Smooth muscle cell of the brain vasculature (primary cell): Measurements from ENCODE around the gene DNAH7.

ENCODE experiments used
- DNase-seq: peaks from one replicate; pipeline ENCODE4 v3.0.0-alpha.2; 2012; ENCODE audit warnings: low read depth, low spot score

Gene DNAH7

GRCh38 chr2:196077821-196078220 is 9.2 kb upstream of the DNAH7 start:
- DNase-seq, result no peak

DNA sequence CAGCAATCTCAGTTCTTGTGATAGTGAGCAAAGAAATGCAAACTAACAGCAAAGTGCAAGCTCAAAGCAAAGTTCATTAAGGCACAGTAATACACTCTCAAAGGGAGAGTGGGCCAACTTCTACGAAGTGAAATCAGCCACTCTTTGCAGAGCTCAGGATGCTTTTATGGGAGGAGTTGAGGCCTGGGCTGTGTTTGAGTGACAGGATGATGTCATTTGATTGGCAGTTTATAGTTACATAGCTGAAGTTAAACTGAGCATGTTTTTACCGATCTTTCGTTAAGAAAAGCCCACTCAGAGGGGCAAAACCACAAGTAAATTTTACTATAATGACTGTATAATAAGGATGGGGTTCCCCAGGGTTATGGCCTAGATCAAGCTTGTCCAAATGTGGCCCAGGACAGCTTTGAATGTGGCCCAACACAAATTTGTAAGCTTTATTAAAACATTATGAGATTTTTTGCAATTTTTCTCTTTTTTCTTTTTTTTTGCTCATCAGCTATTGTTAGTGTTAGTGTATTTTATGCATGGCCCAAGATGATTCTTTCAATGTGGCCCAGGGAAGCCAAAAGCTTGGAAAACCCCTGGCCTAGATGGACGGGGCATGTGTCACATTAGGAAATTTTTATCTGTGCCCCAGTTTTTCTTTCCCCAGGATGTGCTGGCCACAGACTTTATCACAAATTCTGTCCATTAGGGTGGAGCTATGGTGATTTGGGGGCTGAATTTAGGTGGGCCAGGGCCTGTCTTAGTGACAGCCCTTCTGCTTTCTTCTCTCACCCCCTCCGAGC is 8.3 kb upstream of the DNAH7 start:
- no peak for DNase-seq

- DNase-seq, result no peak
These were observed 6.6 kb upstream of the DNAH7 start for GRCh38 chr2:196075196-196075595.

DNA sequence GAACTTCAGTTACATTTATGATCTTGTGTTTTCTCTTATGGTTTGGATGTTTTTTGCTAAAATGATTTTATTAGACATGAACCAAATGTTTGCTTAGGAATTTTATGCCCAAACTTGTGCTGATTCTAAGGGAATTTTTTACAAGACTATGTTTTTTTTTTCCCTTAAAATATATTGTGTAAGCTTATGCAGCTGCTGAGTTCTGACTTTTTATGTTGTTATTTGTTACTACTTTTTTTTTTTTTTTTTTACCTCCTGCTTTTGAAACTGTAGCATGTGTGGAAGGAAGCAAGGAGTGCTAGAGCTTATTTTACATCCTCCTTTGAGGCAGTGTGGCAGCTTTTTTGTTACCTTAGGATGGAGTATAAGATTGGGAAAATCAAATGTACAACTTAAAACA is 6.0 kb upstream of the DNAH7 start:
- no peak for DNase-seq

GRCh38 chr2:196073521-196073920 is 4.9 kb upstream of the DNAH7 start:
- DNase-seq, result no peak

DNA sequence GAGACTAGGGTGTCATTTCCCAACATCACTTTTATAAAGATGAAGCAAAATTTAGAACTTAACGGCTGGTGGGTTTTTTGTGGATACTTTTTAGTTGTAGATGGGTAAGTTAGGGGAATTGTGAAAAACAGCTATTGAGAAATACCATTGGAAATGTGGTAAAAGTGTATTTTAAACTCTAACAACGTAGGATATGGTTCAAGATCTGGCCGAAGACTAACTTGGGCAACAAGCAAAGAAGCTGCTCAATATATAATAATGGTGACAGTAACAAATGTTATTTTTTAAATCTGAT is 1.6 kb downstream of the DNAH7 start:
- no peak for DNase-seq

DNA sequence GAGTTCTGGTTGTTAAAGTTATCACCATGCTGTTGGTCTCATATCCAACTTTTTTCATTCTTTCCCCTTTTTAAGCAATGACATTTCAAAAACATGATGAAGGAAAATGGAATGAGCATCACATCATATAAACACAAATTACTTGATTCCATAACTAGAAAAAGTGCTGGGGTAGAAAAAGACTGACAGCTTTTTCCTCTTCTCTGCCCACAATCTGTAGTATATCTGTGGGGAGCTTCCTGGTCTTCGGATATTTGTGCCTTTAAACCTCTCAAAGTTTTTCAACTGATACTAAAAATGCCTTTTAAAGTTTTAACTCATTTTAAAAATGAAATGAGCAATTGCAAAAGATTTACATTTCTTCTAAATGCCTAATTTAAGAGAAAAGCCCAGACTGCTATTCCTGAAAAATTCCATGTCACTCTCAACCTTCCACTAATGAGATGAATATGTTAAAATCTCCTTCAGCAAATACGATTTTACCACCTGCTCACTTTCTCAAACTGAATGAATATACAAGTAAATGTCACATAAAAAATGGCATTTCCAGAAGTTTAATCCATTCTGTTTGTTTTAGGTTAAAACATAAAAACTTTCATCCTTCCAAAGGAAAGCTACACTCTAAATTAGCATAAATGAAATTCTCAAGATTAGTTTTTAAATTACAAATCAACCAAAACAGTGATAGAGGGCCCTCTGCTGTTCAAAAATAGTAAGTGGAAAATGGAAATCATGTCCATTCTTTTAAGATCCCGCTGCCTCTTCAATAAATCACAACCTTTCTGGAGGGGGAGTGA is 2.1 kb downstream of the DNAH7 start:
- no peak for DNase-seq

DNA sequence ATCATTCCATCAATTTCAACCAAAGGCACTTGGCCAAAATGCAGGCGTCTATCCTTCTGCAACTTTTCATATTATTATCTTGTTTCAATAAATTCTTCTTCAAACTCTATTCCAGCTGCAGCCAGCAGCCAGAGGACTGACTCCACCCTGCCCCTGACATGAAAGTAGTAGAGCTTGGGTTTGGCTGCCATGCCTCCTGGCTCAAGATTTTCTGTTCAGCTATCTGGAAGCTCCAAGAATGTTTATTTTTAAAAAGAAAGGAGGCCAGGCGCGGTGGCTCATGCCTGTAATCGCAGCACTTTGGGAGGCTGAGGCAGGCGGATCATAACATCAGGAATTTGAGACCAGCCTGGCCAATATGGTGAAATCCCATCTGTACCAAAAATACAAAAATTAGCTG is 4.9 kb downstream of the DNAH7 start:
- no peak for DNase-seq

DNA sequence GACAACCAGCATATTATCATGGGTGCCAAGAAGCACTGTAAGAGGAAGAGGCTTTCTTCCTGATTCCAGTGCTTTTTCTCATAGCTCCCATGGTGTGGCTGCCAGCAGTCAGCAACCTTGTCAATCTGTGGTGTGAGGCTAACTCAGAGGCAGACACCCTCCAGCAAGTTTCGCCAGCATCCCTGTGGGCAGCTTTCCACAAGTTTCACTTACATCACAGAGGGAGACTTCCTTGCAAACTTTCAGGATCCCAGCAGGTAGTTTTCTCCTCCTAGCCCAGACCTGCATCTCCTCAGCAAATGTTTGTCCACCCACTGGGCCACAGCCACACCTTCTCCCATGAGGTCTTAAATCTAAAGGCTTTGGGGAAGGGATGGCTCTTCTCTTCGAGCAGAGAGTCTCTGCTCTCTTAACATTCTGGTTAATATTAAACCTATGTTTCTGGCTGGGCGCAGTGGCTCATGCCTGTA is 9.1 kb downstream of the DNAH7 start:
- peak; percentile 58 for DNase-seq

GRCh38 chr2:196054631-196055030 is 14.0 kb downstream of the DNAH7 start:
- DNase-seq, result no peak

GRCh38 chr2:196046123-196046917 is 22.3 kb downstream of the DNAH7 start:
- DNase-seq, result no peak

DNA sequence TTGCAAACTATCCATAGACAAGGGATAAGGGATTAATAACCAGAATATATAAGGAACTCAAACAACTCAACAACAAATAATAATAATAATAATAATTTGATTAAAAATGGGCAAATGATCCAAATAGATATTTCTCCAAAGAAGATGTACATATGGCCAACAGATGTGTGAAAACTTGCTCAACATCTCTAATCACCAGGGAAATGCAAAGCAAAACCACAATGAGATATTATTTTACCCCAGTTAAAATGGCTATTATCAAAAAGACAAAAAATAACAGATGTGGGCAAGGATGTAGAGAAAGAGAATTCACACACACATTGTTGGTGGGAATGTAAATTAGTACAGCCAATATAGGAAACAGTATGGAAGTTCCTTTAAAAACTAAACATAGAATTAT is 26.9 kb downstream of the DNAH7 start:
- no peak for DNase-seq

GRCh38 chr2:196040218-196040617 is 28.4 kb downstream of the DNAH7 start:
- DNase-seq, result no peak

GRCh38 chr2:196036442-196036841 is 32.2 kb downstream of the DNAH7 start:
- DNase-seq, result no peak

- no peak for DNase-seq
These were observed 50.6 kb downstream of the DNAH7 start for GRCh38 chr2:196018037-196018436.

DNA sequence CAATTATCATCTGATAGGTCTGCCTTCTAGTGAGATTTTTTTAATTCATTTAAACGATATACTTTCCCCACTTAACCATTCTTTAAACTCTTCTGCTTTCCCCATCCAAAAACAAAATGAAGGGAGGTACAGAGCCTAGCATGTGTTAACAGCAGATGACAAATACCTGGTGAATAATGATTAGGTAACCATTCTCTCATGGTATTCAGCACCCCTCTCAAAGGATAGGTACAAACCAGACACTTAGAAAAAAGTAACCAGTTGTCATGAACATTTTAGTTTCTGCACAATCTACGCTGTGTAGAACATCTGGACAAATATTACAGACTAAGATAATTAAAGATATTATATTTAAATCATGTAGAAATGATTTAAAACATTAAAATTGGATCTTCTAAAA is 56.3 kb downstream of the DNAH7 start:
- DNase-seq, result no peak

DNA sequence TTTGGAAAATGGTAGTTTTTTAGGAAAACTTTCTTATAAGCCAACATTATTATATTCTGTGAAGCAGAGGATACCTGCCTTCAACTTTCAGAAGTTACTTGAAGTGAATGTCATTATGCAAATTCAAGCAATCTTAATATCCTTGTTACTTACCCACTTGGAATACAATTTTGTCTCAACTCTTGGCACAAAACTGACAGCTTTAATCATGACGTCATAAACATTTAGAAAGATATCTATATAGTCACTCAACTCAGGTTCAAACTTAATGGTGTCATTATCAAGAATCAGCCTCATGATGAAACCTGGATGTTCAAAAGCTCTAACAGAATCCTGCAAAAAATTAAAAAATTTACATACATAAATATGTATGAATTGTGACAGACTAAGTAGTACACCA is 68.1 kb downstream of the DNAH7 start:
- no peak for DNase-seq

GRCh38 chr2:195998070-195998469 is 70.6 kb downstream of the DNAH7 start:
- no peak for DNase-seq

DNA sequence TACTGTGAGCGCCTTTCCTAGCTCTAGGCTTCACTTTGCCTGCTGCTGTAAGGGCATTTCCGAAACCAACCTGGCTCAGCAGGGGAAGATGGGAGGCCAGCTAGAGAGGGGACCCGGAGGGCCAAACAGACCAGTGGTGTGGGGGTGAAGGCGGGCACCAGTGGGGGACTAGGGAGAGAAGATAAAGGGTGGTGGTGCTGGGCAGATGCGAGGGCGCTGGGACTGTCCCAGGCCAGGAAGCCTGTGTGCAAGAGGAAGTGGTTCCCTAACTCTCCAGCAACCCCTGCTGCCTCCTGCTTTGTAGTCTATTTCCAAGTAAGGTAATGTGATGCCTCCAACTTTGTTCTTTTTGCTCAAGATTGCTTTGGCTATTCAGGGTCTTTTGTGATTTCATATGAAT is 73.1 kb downstream of the DNAH7 start:
- no peak for DNase-seq

DNA sequence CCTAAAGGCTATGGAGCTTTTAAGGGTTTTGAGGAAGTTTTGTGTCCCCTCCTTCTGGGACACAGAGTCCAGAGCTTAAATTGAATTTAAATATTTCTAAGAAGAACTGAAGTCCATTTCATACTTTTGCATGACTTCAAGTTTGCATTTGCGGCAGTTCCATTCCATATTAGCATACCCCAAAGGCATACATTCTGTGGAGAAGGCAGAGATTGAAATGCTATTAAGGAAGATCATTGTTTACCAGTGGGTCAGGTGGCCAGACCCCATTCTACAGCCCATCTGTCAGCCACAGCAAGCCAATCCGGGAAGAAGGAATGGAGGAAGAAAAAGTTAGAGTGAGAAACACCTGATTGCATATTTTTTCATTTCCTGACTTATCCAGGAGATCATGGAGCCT is 75.0 kb downstream of the DNAH7 start:
- no peak for DNase-seq

GRCh38 chr2:195985741-195986140 is 82.9 kb downstream of the DNAH7 start:
- DNase-seq, result no peak

DNA sequence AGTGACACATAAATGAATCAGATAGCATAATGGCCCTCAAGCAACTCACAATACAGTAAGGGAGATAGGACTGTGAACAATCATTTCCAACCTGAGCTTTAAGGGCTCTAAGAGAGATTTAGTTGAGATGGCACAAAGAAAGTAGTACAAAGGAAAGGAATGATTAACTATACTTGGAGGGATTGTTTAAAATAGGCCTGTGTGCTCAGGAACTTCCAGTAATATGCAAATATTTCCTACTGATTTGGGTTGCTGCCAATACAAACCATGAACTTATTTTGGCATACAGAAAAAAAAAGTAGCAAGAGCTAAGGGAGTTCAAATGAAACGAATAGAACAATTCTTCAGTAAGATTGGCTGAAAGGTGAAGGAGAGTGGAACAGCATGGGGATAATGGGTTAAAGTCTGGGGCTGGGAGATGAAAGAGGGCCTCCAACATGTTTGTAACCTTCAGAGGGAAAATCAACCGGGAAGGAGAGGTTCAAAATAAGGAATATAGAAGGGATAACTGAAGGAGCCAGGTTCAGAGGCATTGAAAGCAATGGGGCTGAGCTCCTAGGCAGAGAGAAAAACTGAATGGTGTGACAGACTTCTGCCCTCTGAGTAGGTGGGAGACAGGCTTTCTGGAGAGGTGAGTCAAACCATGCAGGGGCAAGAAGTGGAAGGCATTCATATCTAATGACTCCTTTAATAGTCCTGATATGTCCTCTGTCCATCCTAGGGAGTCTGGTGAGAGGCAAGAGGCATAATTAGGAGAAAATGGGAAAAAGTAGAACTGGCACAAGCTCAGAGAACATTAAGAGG is 83.5 kb downstream of the DNAH7 start:
- no peak for DNase-seq
